SK-N-MC (cell line): ENCODE results near the gene CCNA2.

Experiments used
- DNase-seq: peaks from one replicate; pipeline ENCODE4 v3.0.0-alpha.2; 2011; ENCODE audit warnings: low read depth, low spot score
- H3K27ac ChIP-seq: fragments of 200-600 bp; sonication (generic); 2 replicates; pipeline ENCODE4 v1.5.1; 2016; ENCODE audit warnings: mixed run types
- H3K36me3 ChIP-seq: fragments of 200-600 bp; sonication (generic); 2 replicates; pipeline ENCODE4 v1.6.1; 2017; ENCODE audit warnings: antibody characterized with exemption, low read length, mixed read lengths; ENCODE audit not compliant: insufficient read depth
- H3K4me3 ChIP-seq: fragments of 200-600 bp; sonication (generic); 2 replicates; pipeline ENCODE4 v1.5.1; 2016
- H3K9ac ChIP-seq: fragments of 200-600 bp; sonication (generic); 2 replicates; pipeline ENCODE4 v1.8.0; 2017; ENCODE audit warnings: mixed run types, mixed read lengths; ENCODE audit not compliant: insufficient read length
- H3K9me3 ChIP-seq: fragments of 200-600 bp; sonication (generic); 2 replicates; pipeline ENCODE4 v1.6.1; 2017; ENCODE audit warnings: low read depth, mild to moderate bottlenecking, antibody characterized with exemption, low read length, moderate library complexity, mixed read lengths
- EZH2 ChIP-seq: fragments of 200-600 bp; sonication (generic); IDR thresholded peaks from one replicate; pipeline ENCODE4 v1.6.1; 2017; ENCODE audit warnings: antibody characterized with exemption
- FOXP2 ChIP-seq: optimal IDR thresholded peaks from 2 replicates; pipeline ENCODE3; 2011; ENCODE audit warnings: mild to moderate bottlenecking, moderate library complexity; ENCODE audit not compliant: insufficient read depth; ENCODE audit errors: extremely low read length, control extremely low read depth
- POLR2AphosphoS5 ChIP-seq: IDR thresholded peaks from 2 replicates; pipeline ENCODE4 v1.6.1; 2012; ENCODE audit warnings: mild to moderate bottlenecking, low read depth, low read length, borderline replicate concordance

The CCNA2 gene

DNA sequence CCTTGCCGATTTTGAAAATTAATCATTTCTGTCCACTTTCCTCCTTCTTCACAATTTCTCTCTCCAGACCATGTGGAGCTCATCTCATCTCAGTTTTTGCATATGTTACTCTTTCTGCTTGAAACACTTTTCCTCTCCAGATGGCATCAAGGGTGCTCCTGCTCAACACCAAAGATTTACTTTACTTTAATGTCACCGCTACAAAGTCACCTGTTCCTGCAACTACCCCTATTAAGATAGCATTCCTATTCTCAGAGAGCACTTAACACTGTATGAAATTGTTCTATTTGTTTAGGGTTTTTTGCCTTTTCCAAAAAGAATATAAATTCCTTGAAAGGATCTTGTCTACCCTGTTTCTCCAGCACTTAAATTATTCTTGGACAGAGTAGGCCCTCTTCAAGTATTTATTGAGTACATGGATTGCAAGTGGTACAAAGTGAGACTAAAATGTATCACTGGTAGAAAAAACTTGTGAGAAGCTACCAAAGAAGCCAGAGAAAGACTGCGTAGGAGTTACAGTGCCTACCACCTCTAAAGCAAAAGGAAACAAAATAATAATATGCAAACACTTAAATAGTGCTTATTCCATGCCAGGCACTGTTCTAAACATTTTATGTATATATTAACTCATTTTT, 23.7 kb downstream of the CCNA2 start:
- Histone ChIP-seq H3K27ac (no peak overlapping the region), H3K9me3 (no peaks in the 10 kb centered on the region), H3K36me3 (peaks cover 31% of the 10 kb centered on the region), H3K9ac (no peak overlapping the region), H3K4me3 (no peak overlapping the region; the same call in 1 of the 2 replicates)
- no peak for TF ChIP-seq POLR2AphosphoS5
- TF ChIP-seq FOXP2: no peak
- TF ChIP-seq EZH2: no peak
- DNase-seq: no peak

DNA sequence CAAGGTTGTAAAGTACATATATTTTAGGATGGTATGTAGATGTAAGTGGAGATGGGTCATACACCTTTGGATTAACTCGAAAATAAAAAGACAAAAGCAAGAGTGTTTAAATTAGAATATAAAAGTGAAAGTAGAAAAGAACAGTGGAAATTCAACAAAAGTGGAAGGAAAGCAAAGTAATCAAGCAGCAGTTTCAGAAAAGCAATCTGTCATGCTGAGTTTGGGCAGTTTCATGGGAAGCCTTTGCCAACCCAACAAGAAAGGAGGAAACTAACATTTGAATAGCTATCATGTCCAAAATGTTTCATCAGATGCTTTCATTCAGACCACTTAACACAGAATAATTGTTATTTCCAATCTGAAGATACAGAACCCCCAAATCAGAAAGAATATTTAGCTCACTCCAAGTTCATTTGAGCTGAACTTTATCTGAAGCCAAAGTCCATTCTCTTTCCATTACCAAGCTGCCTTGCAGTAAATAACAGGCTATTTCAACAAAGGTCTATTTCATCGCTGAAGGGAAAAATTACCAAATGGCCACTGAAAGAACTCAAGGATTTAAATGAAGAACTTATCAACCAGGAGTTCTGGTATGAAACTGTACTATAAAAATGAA, 24.4 kb downstream of the CCNA2 start:
- no peak overlapping the region for H3K27ac ChIP-seq
- H3K36me3 ChIP-seq: peaks cover 25% of the 10 kb centered on the region
- TF ChIP-seq EZH2 (no peak), POLR2AphosphoS5 (no peak), FOXP2 (no peak)
- H3K9ac ChIP-seq: no peak overlapping the region
- DNase-seq: no peak
- H3K4me3 ChIP-seq: no peak overlapping the region
- H3K9me3 ChIP-seq: no peaks in the 10 kb centered on the region

DNA sequence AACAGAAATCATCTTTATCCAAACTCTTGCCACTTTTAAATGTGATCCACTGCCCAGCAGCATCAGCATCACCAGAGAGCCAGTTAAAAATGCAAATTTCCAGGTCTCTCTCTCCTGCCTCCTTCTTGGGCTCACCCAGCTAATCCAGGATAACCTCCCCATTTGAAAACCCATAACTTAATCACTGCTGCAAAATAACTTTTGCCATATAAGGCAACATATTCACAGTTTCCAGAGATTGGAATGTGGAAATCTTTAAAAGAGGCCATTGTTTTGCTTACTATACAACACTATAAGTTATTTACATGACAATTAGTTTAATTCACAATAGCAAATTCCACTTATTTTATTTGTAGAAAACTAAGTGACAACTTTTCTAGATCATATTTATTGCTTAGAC, 27.4 kb downstream of the CCNA2 start:
- Histone ChIP-seq H3K4me3 (no peak overlapping the region), H3K9me3 (no peaks in the 10 kb centered on the region), H3K27ac (no peak overlapping the region), H3K36me3 (no peaks in the 10 kb centered on the region), H3K9ac (no peak overlapping the region)
- no peak for DNase-seq
- no peak for TF ChIP-seq EZH2
- TF ChIP-seq FOXP2: no peak
- TF ChIP-seq POLR2AphosphoS5: no peak

DNA sequence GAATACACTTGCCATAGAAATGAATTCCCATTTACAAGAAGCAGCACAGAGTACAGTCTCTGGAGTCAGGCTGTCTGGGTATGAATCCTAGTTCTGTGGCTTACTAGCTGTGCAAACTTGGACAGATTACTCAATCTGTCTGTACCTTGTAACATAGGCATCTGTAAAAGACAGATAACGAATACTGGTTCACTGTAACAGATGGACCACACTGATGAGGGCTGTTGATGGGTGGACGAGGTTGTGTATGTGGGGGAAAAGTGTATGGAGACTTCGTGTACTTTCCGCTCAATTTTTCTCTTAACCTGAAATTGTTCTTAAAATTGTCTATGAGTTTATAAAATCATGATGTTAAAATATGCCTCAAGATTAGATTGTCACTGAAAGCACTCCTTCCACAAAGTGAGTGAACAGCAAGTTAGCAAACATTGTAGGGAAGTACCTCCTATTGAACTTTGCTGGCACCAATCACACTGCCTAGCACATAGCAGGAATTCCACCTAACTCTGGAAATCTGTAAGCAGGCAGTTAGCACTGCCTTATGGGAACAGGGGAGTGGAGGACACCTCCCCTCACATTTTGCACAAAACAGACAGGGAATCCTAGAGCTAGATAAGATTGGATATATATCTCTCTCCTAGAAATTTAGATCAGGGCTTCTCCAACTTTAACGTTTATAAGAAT, 29.0 kb downstream of the CCNA2 start:
- H3K4me3 ChIP-seq: no peak overlapping the region

DNA sequence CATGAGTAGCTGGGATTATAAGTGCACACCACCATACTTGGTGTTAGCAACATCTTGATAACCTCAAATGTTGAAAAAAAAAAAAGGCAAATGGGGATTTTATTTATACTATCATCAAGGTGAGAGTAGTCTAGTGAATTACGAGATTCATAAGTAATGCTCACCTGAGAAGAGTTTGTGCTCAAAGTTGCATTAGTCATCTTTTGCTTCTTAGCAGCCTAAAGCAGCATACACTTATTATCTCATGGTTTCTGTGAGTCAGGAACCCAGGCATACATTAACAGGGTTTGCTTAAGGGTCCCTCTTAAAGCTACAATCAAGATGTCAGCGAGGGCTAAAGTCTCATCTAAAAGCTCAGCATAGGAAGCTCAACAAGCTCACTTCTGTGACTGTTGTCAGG, 30.7 kb downstream of the CCNA2 start:
- Histone ChIP-seq H3K27ac (no peak overlapping the region), H3K9me3 (no peaks in the 10 kb centered on the region), H3K4me3 (no peak overlapping the region), H3K9ac (no peak overlapping the region), H3K36me3 (no peaks in the 10 kb centered on the region)
- TF ChIP-seq POLR2AphosphoS5: no peak
- no peak for TF ChIP-seq FOXP2
- no peak for TF ChIP-seq EZH2
- DNase-seq: no peak

More for the DNA sequence above, 29.0 kb downstream of the CCNA2 start:
- TF ChIP-seq FOXP2 (no peak), EZH2 (no peak), POLR2AphosphoS5 (no peak)
- DNase-seq: no peak
- Histone ChIP-seq H3K36me3 (no peaks in the 10 kb centered on the region), H3K9me3 (no peaks in the 10 kb centered on the region), H3K9ac (no peak overlapping the region), H3K27ac (no peak overlapping the region)

DNA sequence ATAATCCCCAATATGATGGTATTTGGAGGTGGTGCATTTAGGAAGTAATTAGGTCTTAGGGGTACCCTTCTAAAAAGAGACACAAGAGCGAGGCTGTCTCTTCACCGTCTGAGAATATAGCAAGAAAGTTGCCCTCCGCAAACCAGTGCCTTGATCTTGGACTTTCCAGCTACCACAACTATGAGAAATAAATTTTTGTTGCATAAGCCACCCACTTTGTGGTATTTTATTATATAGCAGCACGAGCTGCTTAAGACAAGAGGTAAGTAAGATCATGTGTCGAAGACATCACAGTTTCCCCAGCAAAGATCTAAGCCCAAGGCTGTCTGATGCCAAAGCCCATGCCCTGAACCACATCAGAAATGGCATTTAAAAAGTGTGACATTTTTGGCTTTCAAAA, 32.2 kb downstream of the CCNA2 start:
- Histone ChIP-seq H3K27ac (no peak overlapping the region), H3K9me3 (no peaks in the 10 kb centered on the region), H3K9ac (no peak overlapping the region), H3K36me3 (no peaks in the 10 kb centered on the region), H3K4me3 (no peak overlapping the region)
- TF ChIP-seq FOXP2: no peak
- no peak for TF ChIP-seq POLR2AphosphoS5
- TF ChIP-seq EZH2: no peak
- no peak for DNase-seq

DNA sequence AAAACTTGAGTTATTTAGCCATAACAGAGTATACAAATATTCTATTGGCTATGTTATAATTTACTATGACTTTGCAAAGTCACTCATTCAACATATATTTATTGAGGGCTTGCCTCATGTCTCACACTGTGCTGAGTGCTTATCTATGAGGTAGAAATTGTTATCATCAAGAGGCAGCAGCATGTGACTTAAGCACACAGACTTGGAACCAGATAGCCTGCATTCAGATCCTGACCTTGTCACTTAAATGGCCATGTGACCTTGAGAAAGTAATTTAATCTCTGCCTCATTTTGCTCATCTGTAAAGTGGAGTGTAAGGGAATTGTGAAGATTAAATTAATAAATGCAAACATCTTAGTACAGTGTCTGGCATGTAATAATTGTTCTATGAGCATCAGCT, 32.7 kb downstream of the CCNA2 start:
- no peak overlapping the region for H3K4me3 ChIP-seq
- TF ChIP-seq POLR2AphosphoS5: no peak
- no peak for TF ChIP-seq FOXP2
- TF ChIP-seq EZH2: no peak
- DNase-seq: no peak
- H3K9me3 ChIP-seq: no peaks in the 10 kb centered on the region
- H3K9ac ChIP-seq: no peak overlapping the region
- no peaks in the 10 kb centered on the region for H3K36me3 ChIP-seq
- H3K27ac ChIP-seq: no peak overlapping the region

DNA sequence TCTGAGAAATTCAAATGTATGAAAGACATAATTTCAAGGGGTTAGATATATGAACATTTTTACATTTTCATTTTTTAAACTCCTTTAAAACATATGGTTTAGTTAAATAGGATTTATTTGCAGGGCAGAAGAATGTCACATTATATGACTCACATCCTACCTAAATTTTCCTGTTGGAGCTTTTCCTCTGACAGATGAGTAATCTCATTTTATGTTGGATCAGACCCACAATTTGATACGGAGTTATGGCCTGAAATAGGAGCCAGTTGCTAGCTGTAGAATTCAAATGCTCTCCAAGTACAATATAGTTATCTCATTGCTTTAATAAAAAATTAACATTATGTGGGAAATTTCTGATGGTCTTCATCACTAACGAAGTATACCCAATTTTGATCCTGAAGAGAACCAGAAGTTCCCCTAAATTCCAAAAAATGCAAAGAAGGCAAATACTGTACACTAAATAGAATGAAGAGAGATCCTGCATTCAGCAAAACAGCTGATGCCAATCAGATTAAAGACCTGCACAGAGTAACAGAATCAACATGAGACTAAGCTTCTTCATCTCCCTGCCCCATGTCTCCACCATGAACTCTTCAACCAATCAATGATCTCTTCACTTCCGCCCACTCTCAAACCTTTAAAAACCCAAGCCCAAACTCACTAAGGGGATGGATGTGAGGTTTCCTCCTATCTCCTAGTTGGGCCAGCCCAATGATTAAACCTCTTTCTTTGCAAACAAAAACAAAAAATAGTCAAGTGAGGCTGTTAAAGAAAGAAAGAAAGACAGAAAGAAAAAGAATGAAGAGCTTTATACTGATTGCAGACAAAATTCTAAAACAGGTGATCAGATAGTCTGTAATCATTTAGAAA, 33.5 kb downstream of the CCNA2 start:
- DNase-seq: no peak
- Histone ChIP-seq H3K27ac (no peak overlapping the region), H3K9me3 (no peaks in the 10 kb centered on the region), H3K4me3 (no peak overlapping the region), H3K36me3 (no peaks in the 10 kb centered on the region), H3K9ac (no peak overlapping the region)
- TF ChIP-seq POLR2AphosphoS5 (no peak), FOXP2 (no peak), EZH2 (no peak)
